ENCODE data around the gene TFDP2. TPM values are rescaled to one million over a fixed set of nuclear protein-coding genes. Genes with fewer than 3 reads are reported as not detected.

Gene TFDP2
- total RNA-seq, 1 donor from 2014 or later, result 41.3 TPM

DNA sequence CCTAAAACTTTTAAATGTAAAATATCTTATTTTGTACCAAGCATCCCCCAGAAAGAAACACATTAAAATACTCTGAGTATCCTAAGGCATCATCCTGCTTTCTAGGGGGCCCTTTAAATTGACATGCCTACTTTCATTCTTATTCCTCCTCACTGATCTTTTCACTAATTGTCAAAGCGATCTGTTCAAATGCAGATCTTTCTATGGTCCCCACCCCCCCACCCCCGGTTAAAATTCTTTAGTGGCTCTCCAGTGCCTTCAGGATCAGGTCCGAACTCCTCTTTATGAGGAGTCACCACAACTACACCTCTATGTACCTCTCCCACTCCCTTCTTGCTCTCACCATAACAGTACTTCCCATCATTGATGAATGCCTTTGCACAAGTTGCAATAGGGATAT is 19.2 kb upstream of the TFDP2 start:
- ATAC-seq (no peak), DNase-seq (no peak)
- Histone ChIP-seq H3K9me3 (no peaks in the 10 kb centered on the region), H3K4me1 (no peaks in the 10 kb centered on the region), H3K27ac (no peak overlapping the region), H3K4me3 (no peak overlapping the region), H3K27me3 (ENCODE audit: low read depth) (no peaks in the 10 kb centered on the region), H3K36me3 (peaks cover 50% of the 10 kb centered on the region)
- TF ChIP-seq, protein P1, sequence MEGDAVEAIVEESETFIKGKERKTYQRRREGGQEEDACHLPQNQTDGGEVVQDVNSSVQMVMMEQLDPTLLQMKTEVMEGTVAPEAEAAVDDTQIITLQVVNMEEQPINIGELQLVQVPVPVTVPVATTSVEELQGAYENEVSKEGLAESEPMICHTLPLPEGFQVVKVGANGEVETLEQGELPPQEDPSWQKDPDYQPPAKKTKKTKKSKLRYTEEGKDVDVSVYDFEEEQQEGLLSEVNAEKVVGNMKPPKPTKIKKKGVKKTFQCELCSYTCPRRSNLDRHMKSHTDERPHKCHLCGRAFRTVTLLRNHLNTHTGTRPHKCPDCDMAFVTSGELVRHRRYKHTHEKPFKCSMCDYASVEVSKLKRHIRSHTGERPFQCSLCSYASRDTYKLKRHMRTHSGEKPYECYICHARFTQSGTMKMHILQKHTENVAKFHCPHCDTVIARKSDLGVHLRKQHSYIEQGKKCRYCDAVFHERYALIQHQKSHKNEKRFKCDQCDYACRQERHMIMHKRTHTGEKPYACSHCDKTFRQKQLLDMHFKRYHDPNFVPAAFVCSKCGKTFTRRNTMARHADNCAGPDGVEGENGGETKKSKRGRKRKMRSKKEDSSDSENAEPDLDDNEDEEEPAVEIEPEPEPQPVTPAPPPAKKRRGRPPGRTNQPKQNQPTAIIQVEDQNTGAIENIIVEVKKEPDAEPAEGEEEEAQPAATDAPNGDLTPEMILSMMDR (IDR thresholded peaks at IDR 0.05), result no peak
- intact Hi-C loops (cut with DNase I), result no loop called here

DNA sequence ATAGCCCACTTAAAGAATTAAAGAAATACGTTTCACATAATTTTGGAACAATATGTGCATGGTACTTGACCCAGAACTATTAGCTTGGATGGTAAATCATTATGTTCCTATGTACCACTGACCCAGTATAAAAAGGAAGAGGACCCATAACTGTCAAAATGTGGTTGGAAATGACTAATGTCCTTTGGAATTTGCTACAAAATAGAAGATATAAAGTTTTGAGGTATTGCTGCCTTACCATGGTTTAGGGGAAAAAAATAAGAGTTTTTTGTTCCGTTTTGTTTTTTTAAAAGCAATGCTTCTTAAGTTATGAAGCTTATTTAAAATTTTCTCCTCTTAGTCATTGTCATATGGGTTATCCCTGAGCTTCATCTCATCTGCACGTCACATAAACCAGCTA is 15.8 kb upstream of the TFDP2 start:
- Histone ChIP-seq H3K4me1 (no peaks in the 10 kb centered on the region), H3K27ac (no peak overlapping the region), H3K4me3 (no peak overlapping the region), H3K27me3 (ENCODE audit: low read depth) (no peaks in the 10 kb centered on the region), H3K36me3 (peaks cover 25% of the 10 kb centered on the region), H3K9me3 (no peaks in the 10 kb centered on the region)
- intact Hi-C loops (cut with DNase I), result no loop called here
- DNase-seq (no peak), ATAC-seq (no peak)
- TF ChIP-seq, protein P1 (IDR thresholded peaks at IDR 0.05), result no peak

DNA sequence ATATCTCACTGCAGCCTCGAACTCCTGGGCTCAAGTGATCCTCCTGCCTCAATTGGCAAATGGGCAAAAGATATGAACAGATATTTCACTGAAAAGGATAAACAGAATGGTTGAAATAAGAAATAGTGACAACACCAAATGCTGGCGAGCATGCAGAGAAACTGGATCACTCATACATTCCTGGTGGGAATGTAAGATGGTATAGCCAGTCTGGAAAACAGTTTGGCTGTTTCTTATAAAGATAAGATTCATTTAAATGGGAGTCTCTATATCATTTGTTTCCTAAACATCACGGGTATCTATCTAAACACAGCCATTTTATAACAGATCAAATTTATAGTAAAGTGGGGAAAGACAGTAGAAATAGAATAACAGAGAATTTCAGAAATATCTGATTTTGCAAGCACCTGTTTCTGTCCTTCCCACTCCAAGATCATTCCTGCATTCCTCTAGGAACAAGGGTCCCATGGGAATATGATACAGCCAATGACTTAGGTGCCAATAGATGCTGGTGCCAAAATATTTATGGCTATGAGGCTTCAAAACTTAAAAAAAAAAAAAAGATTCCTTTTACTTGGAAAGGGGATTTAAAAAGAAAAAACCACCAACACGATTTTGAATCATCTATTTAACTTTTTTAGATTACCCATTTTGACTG is 9.9 kb upstream of the TFDP2 start:
- intact Hi-C loops (cut with DNase I), result no loop called here
- H3K4me1 ChIP-seq, result no peaks in the 10 kb centered on the region
- no peaks in the 10 kb centered on the region for H3K27me3 ChIP-seq (ENCODE audit: low read depth)
- no peak for ATAC-seq
- TF ChIP-seq, protein P1 (IDR thresholded peaks at IDR 0.05), result no peak
- no peak for DNase-seq
- no peak overlapping the region for H3K4me3 ChIP-seq
- no peaks in the 10 kb centered on the region for H3K9me3 ChIP-seq
- no peaks in the 10 kb centered on the region for H3K36me3 ChIP-seq
- no peak overlapping the region for H3K27ac ChIP-seq

DNA sequence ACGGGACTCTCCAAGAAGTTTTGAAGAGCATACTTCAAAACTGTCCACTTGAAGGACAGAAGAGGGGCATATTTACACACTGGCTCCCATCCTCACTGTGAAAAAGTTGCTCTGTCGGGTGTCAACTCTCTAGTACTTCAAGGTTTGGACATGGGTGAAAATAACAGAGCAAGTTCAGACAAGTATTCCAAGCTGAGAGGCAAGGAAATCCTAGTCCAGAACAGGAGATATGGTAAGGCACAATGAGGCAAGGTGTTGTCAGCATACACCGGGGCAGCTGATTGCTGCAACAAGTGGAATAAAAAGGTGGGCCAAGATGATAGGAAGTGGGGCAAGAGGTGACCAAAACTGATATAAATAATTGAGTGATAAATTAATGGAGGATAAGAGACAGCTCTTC is 4.8 kb upstream of the TFDP2 start:
- TF ChIP-seq, protein P1 (IDR thresholded peaks at IDR 0.05), result no peak
- Histone ChIP-seq H3K9me3 (no peaks in the 10 kb centered on the region), H3K27ac (no peak overlapping the region), H3K4me3 (no peak overlapping the region), H3K27me3 (ENCODE audit: low read depth) (no peaks in the 10 kb centered on the region), H3K36me3 (no peaks in the 10 kb centered on the region), H3K4me1 (no peaks in the 10 kb centered on the region)
- ATAC-seq (no peak), DNase-seq (no peak)
- intact Hi-C loops (cut with DNase I), result no loop called here

DNA sequence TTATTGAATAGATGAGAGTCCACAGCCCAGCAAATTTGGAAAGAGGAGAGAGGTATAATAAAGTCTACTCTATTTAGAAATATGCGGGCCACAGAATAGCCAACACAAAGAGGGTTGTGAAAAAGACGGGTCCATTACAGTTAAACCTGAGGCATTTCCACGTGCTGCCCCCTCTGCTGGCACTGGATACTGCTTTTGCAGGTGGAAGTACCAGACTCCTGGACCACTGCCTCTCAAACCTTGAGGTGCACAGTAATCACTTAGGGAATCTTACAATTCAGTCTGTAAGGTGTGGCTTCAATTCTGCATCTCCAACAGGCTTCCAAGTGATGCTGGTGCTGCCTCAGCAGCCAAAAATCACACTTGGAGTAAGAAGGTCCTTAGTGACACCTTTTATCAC is 3.0 kb upstream of the TFDP2 start:
- H3K27ac ChIP-seq, result no peak overlapping the region
- H3K36me3 ChIP-seq, result no peaks in the 10 kb centered on the region
- intact Hi-C loops (cut with DNase I), result no loop called here
- H3K9me3 ChIP-seq, result no peaks in the 10 kb centered on the region
- no peak for ATAC-seq
- H3K4me3 ChIP-seq, result no peak overlapping the region
- no peak for DNase-seq
- no peaks in the 10 kb centered on the region for H3K27me3 ChIP-seq (ENCODE audit: low read depth)
- TF ChIP-seq, protein P1 (IDR thresholded peaks at IDR 0.05), result no peak
- H3K4me1 ChIP-seq, result peaks cover 13% of the 10 kb centered on the region
